ENCODE data around the gene PHPT1.

The PHPT1 gene

DNA sequence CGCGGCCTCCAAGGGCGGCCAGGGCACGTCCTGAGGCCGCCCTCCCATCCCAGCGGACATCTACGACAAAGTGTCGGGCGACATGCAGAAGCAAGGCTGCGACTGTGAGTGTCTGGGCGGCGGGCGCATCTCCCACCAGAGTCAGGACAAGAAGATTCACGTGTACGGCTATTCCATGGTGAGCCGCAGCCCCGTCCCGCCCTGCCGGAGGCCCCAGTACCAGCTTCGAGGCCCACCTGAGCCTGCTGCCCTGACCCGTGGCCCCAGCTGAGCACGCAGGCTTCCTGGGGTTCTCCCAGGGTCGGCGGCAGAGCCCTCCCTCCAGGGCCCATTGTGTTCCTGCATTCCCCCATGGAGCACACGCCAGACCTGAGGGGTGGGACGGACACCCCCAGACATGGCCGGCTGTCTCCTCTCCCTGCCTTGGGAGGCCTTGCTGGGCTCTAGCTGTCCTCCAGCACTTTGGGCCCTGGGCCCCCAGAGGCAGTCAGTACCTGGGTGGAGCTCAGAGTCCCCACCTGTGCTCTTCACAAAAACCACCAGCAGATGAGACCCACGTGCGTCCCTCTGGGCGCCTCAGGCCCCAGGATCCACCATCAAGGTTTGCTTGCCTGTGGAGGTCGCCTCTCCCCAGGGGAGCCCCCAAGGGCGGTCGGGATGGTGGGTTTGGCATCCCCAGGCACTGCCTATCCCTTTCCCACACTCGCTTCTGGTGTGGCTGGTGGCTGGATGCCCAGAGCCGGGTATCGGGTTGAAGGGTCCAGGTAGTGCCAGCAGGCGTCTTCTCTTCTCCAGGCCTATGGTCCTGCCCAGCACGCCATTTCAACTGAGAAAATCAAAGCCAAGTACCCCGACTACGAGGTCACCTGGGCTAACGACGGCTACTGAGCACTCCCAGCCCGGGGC is 1.0 kb downstream of the PHPT1 start:
- no peak for DNase-seq

DNA sequence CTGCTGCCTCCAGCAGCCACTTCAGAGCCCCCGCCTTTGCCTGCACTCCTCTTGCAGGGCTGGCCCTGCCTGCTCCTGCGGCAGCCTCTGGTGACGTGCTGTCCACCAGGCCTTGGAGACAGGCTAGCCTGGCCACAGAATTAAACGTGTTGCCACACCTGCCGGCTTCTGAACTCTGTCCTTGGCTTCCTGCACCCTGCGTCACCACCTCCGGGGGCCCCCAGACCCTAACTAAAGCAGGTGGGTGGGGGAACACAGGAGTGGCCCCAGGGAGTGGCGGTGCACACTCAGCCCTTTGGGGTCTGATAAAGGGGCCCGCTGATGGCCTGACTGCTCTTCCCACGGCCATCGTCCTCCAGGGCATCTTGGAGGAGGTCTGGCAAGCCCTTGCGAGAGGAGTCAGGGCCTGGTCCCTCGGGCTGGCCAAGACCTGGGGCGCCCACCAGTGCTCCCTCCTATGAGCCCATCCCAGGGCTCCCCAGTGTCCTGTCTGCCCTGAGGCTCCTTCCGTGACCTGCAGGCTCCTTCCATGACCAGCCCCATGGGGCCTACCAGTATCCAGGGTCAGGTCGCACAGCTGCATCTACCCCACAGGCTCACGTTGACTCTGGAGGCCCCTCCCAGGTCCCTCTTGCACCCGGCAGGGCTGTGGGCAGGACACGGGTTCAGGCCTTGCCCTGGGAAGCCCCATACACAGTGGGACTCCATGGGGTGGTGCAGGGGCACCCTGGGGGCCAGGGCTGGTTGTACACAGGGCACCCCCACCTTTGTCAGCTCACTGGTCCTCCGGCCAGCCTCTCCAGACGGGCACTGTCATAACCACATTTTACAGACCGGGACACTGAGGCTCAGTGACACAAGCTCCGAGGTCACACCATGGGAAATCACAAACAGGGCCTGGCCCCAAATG is 1.9 kb downstream of the PHPT1 start:
- no peak for DNase-seq

DNA sequence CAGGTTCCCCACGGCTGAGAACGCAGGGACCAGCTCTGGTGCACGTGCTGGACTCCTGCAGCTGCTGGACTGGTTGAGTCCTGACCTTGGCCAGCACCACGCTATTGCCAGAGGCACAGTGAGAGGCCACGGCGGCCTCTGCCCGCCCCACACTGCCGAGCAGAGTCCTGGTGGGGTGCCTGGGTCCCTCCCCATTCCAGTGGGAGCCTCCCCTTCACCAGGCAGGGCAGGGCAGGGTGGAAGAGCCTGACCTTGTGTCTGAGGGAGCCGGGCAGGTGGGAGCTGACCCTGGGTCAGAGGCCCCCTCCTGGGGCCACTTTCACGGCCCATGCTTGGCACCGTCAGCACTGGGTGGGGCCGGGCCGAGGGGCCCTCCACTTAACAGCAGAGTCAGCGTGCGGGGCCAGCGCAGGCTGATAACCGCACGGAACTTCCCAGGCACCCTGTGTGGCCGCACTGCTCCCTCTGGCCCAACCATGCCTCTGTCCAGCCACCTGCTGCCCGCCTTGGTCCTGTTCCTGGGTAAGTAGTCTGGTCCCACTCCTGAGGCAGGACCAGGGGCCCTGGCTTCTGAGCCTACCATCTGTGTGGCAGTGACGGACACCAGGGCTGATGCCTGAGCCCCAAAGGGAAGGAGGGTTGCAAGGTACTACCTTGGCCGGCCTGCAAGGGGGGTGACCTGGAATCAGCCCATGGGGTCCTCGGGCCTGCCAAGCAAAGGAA is 2.9 kb downstream of the PHPT1 start, which contains the start of gene MAMDC4:
Gene MAMDC4, plus strand, starts transcription at position 406 of the 723 bp plus-strand sequence. Its CDS starts 71 bp downstream, at position 477.
- no peak for DNase-seq

DNA sequence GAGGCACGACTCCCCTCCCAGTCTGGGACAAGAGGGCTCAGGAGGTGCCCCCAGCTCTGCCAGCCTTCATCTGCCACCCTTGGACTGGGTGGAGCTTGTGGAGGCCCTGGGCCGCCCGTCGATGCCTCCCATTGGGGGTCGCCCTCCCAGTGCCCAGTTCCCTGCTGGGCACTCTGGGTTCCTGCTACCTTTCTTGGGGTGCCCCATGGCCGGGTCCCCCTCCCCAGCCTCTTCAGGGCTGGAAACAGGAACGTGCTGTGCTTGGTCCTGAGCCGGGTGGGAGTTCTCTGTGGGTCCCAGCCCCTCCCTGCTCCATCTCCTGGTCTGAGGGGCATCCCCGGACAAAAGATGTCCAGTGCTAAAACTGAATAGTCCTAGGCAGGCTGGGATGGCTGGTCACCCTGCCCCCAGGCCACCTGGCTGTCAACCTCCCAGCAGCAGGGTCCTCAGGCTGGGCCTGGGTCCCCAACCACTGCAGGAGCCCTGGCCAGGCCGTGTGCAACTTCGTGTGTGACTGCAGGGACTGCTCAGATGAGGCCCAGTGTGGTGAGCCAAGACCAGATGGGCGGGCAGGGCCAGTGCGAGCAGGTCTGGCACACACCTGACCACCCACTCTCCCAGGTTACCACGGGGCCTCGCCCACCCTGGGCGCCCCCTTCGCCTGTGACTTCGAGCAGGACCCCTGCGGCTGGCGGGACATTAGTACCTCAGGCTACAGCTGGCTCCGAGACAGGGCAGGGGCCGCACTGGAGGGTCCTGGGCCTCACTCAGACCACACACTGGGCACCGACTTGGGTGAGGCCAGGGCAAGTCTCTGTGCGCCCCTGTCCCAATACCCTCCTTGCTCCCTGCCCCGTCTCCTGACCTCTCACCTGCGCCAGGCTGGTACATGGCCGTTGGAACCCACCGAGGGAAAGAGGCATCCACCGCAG is 3.7 kb downstream of the PHPT1 start:
- no peak for DNase-seq

DNA sequence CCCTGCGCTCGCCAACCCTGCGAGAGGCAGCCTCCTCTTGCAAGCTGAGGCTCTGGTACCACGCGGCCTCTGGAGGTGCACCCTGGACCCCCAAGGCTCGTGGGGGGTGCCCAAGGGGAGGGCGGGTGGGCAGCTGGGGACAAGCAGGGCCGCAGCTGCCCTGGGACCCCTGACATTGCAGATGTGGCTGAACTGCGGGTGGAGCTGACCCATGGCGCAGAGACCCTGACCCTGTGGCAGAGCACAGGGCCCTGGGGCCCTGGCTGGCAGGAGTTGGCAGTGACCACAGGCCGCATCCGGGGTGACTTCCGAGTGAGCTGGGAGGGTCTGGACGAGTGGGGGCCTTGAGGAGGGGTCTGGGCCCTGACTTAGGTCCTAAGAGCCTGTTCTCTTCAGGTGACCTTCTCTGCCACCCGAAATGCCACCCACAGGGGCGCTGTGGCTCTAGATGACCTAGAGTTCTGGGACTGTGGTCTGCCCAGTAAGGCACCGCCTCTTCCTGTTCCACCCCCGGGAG is 4.4 kb downstream of the PHPT1 start:
- no peak for DNase-seq

DNA sequence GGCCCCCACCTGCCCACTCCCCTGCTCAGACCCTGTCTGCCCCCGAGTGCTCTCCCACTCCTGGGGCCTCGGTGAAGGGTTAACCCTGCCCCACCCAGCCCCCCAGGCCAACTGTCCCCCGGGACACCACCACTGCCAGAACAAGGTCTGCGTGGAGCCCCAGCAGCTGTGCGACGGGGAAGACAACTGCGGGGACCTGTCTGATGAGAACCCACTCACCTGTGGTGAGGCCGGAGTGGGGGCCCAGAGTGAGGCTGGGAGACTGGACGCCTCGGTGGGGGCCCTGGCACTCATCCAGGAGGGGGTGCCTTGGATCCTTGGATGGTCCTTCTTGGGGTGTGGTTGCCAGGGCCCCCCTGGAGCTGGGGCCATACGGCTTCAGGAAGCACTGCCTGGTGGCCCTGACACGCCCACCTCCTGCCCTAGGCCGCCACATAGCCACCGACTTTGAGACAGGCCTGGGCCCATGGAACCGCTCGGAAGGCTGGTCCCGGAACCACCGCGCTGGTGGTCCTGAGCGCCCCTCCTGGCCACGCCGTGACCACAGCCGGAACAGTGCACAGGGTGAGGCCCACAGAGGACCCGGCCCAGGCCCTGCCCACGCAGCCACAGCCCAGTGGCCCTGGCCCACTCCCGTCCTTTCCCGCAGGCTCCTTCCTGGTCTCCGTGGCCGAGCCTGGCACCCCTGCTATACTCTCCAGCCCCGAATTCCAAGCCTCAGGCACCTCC is 5.1 kb downstream of the PHPT1 start:
- DNase-seq: no peak

DNA sequence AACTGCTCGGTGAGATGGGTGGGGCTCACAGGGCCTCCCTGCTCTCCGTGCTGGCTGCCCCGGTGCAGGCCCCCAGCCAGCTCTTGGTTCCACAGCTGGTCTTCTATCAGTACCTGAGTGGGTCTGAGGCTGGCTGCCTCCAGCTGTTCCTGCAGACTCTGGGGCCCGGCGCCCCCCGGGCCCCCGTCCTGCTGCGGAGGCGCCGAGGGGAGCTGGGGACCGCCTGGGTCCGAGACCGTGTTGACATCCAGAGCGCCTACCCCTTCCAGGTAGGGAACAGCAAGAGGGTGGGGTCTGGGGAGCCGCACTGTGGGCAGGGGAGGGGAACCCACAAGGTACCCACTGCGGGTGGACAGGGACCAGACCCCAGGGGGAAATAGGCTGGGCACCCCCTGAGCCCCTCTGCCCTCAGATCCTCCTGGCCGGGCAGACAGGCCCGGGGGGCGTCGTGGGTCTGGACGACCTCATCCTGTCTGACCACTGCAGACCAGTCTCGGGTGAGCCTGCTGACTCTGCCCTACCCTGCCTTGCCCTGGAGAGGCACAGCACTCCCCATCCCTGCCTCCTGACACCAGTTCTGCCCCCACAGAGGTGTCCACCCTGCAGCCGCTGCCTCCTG is 5.7 kb downstream of the PHPT1 start:
- DNase-seq: no peak

DNA sequence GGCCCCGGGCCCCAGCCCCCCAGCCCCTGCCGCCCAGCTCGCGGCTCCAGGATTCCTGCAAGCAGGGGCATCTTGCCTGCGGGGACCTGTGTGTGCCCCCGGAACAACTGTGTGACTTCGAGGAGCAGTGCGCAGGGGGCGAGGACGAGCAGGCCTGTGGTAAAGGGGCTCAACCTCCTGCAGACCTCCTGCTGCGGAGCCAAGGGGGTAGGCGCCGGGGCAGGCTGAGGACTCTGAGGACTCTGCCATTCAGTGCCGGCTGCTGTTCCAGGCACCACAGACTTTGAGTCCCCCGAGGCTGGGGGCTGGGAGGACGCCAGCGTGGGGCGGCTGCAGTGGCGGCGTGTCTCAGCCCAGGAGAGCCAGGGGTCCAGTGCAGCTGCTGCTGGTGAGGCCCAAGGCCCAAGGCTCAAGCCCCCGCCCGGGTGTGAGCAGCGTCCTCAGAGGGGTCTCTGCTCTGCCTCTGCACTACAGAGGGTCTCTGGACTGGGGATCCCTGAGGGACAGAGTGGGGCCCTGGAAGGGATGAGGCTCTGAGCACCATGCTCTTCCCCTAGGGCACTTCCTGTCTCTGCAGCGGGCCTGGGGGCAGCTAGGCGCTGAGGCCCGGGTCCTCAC is 6.4 kb downstream of the PHPT1 start:
- no peak for DNase-seq

DNA sequence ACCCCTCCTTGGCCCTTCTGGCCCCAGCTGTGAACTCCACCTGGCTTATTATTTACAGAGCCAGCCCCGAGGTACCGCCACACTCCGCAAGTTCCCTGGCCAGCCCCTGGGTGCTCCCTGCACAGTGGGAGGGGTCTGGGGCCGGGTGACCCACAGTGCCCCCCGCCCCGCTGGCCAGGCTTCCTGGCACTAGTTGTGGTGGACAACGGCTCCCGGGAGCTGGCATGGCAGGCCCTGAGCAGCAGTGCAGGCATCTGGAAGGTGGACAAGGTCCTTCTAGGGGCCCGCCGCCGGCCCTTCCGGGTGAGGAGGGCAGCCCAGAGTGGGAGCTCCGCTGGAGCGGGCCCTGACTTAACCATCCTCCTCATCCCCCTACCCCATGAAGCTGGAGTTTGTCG is 6.9 kb downstream of the PHPT1 start:
- DNase-seq: no peak

DNA sequence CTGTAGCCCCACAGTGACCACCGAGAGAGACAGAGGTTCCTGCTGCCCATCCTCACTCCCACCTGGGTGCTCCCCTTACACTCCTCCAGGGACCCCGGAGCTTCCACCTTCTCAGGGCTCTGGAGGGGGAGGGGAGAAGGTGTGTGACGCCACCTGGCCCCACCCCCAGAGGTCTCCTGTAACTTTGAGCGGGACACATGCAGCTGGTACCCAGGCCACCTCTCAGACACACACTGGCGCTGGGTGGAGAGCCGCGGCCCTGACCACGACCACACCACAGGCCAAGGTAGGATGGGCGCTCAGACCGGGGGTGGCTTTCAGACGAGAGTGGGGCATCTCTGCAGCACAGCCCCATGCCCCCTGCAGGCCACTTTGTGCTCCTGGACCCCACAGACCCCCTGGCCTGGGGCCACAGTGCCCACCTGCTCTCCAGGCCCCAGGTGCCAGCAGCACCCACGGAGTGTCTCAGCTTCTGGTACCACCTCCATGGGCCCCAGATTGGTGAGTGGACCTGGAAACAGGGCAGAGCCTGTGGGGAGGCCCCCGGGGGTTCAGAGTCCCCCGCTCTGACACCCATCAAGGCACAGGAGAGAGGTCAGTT is 7.4 kb downstream of the PHPT1 start:
- DNase-seq: no peak

DNA sequence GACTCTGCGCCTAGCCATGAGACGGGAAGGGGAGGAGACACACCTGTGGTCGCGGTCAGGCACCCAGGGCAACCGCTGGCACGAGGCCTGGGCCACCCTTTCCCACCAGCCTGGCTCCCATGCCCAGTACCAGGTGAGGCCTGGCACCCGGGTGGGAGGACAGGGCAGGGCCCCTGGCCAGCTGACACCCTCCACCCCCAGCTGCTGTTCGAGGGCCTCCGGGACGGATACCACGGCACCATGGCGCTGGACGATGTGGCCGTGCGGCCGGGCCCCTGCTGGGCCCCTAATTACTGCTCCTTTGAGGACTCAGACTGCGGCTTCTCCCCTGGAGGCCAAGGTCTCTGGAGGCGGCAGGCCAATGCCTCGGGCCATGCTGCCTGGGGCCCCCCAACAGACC is 8.0 kb downstream of the PHPT1 start:
- no peak for DNase-seq

DNA sequence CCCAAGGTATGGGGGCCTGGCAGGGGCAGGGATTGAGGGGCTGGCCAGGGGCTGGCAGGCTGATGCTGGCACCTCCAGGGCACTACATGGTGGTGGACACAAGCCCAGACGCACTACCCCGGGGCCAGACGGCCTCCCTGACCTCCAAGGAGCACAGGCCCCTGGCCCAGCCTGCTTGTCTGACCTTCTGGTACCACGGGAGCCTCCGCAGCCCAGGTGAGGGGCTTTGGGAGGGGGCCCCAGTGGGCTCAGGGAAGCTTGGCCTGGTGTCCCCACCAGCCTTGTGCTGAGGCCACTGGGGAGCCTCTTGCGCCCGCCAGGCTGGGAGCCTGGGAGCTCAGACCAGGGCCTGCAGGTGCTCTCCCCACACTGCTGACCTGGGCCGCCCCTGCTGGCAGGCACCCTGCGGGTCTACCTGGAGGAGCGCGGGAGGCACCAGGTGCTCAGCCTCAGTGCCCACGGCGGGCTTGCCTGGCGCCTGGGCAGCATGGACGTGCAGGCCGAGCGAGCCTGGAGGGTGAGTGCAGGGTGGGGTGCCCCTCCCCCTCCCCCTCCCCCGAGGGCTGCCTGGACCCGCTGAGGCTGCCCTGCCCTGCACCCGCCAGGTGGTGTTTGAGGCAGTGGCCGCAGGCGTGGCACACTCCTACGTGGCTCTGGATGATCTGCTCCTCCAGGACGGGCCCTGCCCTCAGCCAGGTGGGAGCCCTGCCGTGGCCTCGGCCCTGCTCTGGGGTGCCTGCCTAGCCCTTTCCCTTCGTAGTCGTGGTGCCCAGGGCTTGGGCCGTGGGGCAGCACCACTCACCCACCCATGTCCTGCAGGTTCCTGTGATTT is 8.6 kb downstream of the PHPT1 start:
- no peak for DNase-seq

DNA sequence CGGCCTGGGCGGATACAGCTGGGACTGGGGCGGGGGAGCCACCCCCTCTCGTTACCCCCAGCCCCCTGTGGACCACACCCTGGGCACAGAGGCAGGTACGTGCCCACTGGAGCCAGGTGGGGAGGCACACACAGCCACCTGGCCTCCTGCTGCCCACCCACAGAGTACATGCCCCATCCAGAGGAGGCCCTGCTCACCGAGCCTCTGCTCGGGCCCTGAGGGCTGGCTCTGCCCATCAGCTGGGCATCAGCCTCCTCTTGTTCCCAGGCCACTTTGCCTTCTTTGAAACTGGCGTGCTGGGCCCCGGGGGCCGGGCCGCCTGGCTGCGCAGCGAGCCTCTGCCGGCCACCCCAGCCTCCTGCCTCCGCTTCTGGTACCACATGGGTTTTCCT is 9.2 kb downstream of the PHPT1 start:
- no peak for DNase-seq

DNA sequence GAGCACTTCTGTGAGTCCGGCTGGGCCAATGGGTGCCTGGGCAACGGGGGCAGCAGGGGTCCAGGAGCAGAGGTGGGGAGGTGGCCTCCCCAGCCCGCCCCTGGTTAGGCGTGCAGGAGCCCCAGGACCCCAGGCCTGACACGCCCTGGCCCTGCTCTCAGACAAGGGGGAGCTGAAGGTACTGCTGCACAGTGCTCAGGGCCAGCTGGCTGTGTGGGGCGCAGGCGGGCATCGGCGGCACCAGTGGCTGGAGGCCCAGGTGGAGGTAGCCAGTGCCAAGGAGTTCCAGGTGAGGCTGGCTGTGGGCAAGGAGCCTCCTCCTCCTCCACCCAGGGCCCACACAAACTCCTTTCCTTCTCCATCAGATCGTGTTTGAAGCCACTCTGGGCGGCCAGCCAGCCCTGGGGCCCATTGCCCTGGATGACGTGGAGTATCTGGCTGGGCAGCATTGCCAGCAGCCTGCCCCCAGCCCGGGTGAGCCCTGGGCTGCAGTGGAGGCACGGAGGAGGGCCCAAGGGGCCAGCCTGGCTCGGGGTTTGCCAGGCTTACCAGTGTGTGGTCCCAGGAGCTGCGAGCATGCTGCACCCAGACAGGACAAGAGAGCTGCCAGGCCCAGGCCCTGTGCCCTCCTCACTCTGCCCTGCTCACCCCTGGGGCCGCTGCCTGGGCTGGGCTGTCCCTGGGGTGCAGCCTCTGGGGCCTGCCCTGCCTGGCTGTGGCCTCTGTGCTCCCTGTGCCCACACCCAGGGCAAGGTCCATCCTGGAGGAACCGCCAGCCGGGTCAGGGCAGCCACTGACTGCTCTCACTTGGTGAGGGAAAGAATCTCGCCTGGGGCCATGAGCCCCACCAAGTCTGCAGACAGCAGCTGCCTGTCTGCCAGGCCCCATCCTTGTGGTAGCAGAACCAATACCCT is 9.9 kb downstream of the PHPT1 start:
- no peak for DNase-seq

DNA sequence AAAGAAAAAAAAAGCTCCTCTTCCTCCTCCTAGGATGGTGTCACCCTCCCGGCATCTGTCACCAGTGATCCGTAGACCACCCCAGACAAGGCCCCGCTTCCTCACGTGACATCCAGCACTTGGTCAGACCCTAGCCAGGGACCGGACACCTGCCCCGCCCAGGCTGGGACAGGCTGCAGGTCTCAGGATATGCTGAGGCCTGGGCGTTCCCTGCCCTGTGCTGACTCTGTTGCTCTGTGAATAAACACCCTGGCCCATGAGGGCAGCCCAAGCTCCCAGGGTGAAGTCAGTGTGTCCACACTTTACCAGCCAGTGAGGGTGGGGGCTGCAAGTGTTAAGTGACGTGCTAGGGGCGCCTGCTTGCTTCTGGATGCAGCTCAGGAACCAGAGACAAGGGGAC is 11.3 kb downstream of the PHPT1 start:
- no peak for DNase-seq

DNA sequence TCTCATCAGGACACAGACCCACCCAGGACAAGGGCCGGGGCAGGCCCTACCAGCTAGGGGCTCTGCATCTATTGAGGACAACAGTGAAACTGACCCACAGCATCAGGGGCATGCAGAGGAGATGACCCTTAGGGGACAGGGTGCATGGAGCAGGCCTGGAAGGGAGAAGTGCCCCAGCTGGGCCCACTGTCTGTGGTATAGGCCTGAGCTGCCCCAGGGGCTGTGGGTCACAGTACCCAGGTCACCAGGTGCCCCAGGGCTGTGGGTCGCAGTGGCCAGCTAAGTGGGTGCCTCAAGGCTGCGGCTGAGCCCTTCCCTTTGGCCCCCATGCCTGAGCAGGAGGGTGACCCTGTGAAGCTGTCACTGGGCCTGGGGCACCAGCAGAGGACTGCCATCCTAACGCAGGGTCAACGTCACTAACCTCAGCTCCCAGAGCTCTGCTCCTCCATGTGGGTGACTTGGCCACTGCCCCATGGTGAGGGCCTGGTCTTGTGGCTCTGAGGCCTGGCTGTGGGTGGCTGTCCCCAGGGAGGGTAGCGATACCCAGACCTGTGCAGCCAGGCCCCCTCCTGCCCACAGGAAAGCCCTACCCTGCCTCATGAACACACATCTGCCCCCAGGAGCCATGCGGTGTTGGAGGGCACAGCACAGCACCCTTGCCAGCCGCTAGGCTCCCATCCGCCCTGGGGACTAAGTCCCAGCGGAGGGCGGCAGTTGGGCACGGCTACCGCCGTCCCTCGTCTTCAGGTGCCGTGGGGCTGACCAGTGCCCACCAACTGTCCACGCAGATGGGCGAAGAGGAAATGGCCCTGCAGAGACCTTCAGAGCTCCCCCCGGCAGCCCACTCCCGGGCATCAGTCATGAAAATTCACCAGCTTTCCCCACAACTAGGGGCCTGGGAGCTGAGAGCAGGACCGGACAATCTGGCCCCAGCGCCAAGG is 12.0 kb downstream of the PHPT1 start:
- DNase-seq: no peak
